ENCODE data around the gene TMOD2. TPM values are rescaled to one million over a fixed set of nuclear protein-coding genes. Genes with fewer than 3 reads are reported as not detected.
A peak's percentile ranks its signal among the peaks of the same experiment; 100 is the strongest.

The TMOD2 gene
- total RNA-seq, 1 donor from 2014 or later, result 16.1 TPM

DNA sequence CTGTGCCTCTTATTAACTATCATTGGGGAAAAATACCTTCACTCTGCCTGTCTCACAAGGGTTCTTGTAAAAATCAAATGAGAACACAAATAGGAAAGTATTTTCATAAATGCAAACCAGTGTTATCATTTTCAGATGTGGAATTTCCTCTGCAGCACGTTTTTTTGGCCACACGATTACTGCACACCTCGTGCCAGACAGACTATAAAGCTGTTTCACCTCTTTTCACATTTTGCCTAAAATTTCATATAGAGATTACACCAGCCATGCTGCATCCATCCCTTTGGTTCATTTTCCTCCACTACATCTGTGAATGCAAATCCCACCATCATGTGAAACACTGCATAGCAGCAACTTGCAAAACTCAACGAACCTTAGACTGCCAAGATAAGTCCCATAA is 1.2 kb upstream of the TMOD2 start:
- Histone ChIP-seq H3K4me1 (peaks cover 12% of the 10 kb centered on the region), H3K9me3 (no peaks in the 10 kb centered on the region), H3K4me3 (no peak overlapping the region), H3K36me3 (no peaks in the 10 kb centered on the region), H3K27ac (no peak overlapping the region), H3K27me3 (no peaks in the 10 kb centered on the region)
- DNase-seq (no peak), ATAC-seq (no peak)
- TF ChIP-seq, protein P1, sequence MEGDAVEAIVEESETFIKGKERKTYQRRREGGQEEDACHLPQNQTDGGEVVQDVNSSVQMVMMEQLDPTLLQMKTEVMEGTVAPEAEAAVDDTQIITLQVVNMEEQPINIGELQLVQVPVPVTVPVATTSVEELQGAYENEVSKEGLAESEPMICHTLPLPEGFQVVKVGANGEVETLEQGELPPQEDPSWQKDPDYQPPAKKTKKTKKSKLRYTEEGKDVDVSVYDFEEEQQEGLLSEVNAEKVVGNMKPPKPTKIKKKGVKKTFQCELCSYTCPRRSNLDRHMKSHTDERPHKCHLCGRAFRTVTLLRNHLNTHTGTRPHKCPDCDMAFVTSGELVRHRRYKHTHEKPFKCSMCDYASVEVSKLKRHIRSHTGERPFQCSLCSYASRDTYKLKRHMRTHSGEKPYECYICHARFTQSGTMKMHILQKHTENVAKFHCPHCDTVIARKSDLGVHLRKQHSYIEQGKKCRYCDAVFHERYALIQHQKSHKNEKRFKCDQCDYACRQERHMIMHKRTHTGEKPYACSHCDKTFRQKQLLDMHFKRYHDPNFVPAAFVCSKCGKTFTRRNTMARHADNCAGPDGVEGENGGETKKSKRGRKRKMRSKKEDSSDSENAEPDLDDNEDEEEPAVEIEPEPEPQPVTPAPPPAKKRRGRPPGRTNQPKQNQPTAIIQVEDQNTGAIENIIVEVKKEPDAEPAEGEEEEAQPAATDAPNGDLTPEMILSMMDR (IDR thresholded peaks at IDR 0.05), result no peak
- intact Hi-C loops (cut with DNase I), result no loop called here

DNA sequence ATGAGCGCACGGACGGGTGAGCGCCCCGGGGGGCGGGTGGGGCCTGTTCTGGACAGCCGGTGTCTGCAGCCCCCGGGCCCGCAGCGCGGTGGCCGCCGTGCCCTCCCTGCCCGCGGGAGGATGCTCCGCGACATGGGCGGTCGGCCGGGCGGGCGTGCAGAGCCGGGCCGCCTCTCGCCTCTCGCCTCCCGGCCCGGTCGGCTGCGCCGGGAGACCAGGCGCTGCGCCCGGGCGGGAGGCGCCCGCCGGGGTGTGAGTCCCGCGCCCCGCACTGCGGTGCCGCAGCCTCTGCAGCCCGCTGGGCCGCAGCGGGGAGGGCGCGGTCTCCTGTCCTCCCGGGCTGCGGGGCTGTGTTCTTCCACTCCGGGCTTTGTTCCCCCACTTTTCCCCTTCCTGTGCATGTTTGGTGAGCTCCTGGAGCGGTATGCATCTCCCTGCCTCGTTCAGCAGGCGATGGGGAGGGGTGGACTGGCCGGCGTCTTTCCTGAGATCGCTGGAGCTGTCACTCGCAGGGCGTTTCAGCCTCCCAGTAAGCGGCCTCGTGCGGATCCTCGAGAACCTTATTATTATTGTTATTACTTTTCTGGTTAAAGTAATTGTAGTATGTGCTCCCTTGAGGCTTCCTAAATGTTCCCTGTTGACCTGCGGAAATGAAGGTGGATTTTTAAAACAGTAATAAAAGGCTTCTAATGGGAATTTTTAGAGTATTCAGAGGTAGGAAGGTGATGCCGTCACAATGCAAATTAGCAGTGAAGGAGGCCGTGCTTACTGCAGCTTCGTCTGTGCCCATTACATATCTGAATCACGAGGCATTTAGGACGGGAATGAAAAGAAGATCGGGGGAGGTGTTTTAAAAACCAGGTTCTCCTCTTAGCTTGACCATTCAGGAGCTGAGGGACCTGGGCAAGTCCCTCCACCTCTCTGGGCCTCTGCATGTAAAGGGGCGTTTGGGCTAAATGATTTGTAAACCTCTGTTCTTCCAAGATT is 593 bp downstream of the TMOD2 start:
- no peaks in the 10 kb centered on the region for H3K36me3 ChIP-seq
- H3K27me3 ChIP-seq, result no peaks in the 10 kb centered on the region
- H3K9me3 ChIP-seq, result no peaks in the 10 kb centered on the region
- H3K27ac ChIP-seq, result no peak overlapping the region
- ATAC-seq (peak; percentile 50), DNase-seq (peak; percentile 67)
- peaks cover 15% of the 10 kb centered on the region for H3K4me1 ChIP-seq
- TF ChIP-seq, protein P1 (IDR thresholded peaks at IDR 0.05), result no peak
- H3K4me3 ChIP-seq, result peak overlapping the region; percentile 68
- intact Hi-C loops (cut with DNase I), result no loop called here

DNA sequence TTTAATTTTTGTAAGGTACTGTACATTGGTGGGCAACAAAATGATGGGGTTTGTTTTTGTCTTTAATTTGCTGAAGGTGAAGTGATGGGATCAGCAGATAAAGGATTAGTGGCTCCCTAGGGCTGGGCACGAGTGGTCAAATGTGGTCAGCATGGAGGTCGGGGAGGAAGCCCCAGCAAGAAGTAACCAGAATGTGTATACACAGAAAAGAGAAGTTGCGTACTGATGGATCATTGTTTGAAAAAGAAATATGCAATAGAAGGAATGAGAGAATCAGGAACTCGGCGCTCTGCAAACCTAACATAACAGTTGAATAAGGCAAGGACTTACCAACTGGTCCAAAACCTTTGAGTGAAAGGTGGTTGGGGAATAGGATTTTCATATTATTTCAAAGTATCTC is 1.5 kb downstream of the TMOD2 start:
- intact Hi-C loops (cut with DNase I), result no loop called here
- DNase-seq, result no peak
- TF ChIP-seq, protein P1 (IDR thresholded peaks at IDR 0.05), result no peak
- Histone ChIP-seq H3K9me3 (no peaks in the 10 kb centered on the region), H3K27ac (no peak overlapping the region), H3K4me3 (no peak overlapping the region), H3K36me3 (no peaks in the 10 kb centered on the region), H3K4me1 (peaks cover 15% of the 10 kb centered on the region), H3K27me3 (no peaks in the 10 kb centered on the region)
- peak; percentile 39 for ATAC-seq

DNA sequence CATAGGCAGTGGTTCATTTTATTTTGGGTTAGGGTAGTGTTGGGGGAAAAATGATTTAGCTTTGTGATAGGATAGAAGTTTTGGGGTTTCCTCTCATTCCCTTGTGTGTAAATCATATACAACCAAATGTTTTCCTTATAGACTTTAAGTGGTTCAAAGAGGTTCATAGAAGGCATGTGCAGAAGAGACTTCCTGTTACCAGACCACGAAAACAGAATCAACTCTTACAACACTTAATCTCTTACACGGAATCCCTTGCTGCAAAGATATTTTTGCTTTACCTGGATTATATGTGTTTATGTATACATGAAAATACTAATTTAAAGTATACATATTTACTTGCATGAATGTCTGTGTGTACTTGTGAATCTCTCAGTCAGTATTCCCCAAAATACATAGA is 2.9 kb downstream of the TMOD2 start:
- ATAC-seq (no peak), DNase-seq (no peak)
- no peaks in the 10 kb centered on the region for H3K27me3 ChIP-seq
- no peak overlapping the region for H3K4me3 ChIP-seq
- no peaks in the 10 kb centered on the region for H3K9me3 ChIP-seq
- peaks cover 18% of the 10 kb centered on the region for H3K4me1 ChIP-seq
- H3K36me3 ChIP-seq, result no peaks in the 10 kb centered on the region
- TF ChIP-seq, protein P1 (IDR thresholded peaks at IDR 0.05), result no peak
- H3K27ac ChIP-seq, result no peak overlapping the region
- intact Hi-C loops (cut with DNase I), result no loop called here

DNA sequence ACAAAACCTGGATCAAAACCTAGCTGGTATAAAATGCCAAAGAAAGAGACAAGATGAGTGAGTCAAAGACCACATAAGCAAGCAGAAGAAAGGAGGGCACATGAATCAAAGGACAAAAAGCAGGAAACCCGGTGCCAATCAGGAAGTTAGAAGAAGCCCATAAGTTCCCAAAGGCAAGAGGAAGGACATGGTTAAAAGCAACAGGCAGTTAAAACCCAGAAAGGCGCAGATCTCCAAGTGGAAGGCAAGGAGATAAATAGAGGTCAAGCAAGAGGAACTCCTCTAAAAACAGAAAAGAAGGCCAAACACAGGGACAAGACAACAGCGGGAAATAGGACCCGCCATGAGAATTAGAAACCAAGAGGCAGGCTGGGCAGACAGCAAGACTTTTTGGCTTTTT is 4.4 kb downstream of the TMOD2 start:
- DNase-seq, result no peak
- Histone ChIP-seq H3K4me1 (peaks cover 17% of the 10 kb centered on the region), H3K27ac (no peak overlapping the region), H3K9me3 (no peaks in the 10 kb centered on the region), H3K4me3 (no peak overlapping the region), H3K36me3 (no peaks in the 10 kb centered on the region), H3K27me3 (no peaks in the 10 kb centered on the region)
- intact Hi-C loops (cut with DNase I), result no loop called here
- TF ChIP-seq, protein P1 (IDR thresholded peaks at IDR 0.05), result no peak
- no peak for ATAC-seq

All from upper lobe of right lung (tissue), 1 donor.